SKM-1 (cell line): Measurements from ENCODE around the gene DACT2.
"Not testable (repeated sequence)": the region's sequence is repeated elsewhere in the genome, so short reads cannot be mapped to it uniquely, and the experiment has no call there.

Experiments
- DNase-seq: peaks from one replicate; lab custom pipeline; 2025; ENCODE audit not compliant: unreplicated experiment; lab: John Stamatoyannopoulos, UW

Gene DACT2

GRCh38 chr6:168268755-168269154 lies 50.8 kb downstream of the DACT2 start:
- DNase-seq, result no peak

DNA sequence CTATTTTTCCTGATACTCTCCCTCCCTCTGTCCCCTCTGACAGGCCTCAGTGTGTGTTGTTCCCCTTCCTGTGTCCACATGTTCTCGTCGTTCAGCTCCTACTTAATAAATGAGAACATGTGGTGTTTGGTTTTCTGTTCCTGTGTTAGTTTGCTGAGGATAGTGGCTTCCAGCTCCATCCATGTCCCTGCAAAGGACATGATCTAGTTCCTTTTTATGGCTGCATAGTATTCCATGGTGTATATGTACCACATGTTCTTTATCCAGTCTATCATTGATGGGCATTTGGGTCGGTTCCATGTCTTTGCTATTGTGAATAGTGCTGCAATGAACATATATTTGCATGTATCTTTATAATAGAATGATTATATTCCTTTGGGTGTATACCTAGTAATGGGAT lies 51.8 kb downstream of the DACT2 start:
- DNase-seq, result not testable (repeated sequence)

- no peak for DNase-seq
These were observed 53.5 kb downstream of the DACT2 start for GRCh38 chr6:168265827-168266815.

GRCh38 chr6:168265394-168265793 lies 54.2 kb downstream of the DACT2 start:
- no peak for DNase-seq

DNA sequence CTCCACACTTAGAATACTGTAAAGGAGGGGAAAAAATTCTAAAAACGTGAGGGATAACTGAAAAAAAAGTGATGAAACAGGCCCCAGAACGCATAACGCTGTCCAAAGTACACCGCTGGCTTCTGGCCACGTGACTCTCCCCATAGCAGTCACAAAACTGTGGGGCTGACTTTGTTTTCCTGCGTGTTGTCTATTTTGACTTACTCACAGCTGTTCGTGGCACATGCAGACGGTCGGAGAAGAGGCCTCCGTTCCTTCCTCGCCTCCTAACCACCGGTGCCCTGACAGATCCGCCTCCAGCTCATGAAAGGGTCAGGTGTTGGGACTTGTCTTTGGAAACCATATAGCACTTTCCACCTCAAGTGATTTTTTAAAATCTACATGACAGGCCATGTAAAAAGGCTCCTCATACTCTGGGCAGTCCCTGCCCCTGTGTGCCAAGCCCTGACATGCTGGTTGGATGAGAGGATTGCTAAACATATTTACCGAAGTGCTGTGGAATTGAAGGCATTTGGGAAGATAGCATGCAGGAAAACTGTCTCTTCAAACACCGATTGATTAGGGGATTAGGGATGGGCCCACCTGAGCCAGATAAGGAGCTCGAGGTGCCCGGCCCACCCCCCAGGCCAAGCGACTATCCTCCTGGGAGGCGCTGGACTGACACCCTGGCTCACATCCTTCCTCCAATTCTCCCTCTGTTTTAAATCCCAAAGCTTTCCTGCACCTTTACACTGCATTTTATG lies 54.8 kb downstream of the DACT2 start:
- DNase-seq, result no peak

DNA sequence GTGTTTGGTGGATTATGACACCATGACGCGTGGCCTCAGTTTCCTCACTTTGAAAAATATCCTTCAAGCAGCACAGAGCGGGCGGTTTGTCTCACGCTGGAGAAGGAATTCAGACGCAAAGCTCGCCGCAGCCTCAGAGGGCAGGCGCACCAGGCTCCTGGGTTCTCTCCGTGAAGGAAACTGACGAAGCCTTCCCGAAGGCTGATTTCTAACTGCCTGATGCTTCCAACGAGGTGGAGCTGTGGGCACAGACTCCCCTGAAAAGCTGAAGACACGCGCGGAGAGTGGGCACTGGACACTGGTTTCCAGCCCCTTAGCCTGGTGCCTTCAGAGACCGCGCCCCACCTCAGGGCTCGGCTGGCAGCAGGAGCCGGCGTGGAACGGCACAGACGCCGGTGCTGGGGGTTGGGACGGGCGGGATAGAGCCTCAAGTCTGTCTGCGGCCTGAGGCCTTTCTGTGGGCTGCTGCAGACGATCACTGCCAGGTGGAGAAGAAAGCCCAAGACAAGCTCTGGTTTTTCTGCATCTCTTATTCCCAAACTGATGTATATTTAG lies 56.1 kb downstream of the DACT2 start:
- no peak for DNase-seq

- DNase-seq, result no peak
These were observed 58.3 kb downstream of the DACT2 start for GRCh38 chr6:168261234-168261633.

- no peak for DNase-seq
These were observed 59.1 kb downstream of the DACT2 start for GRCh38 chr6:168260420-168260987.

GRCh38 chr6:168258795-168259194 lies 60.8 kb downstream of the DACT2 start:
- no peak for DNase-seq

DNA sequence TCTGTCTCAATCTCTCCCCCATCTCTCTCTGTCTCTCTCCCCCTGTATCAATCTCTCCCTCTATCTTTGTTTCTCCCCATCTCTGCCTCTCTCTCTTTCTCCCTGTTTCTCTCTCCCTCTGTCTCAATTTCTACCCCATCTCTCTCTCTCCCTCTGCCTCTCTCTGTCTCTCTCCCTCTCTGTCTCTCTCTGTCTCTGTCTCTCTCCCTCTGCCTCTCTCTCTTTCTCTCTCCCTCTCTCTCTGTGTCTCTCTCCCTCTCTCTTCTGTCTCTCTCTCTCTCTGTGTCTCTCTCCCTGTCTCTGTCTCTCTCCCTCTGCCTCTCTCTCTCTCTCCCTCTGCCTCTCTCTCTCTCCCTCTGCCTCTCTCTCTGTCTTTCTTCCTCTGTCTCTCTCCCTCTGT lies 62.6 kb downstream of the DACT2 start:
- no peak for DNase-seq
